GM19035 (cell line): ENCODE data around the gene CDKN3.
"Not testable (repeated sequence)": the region's sequence is repeated elsewhere in the genome, so short reads cannot be mapped to it uniquely, and the experiment has no call there.

Experiments
- ATAC-seq: cut with Tn5 transposase; IDR thresholded peaks from one replicate; pipeline ENCODE4 v1.9.1; 2021; ENCODE audit not compliant: unreplicated experiment

Gene CDKN3

DNA sequence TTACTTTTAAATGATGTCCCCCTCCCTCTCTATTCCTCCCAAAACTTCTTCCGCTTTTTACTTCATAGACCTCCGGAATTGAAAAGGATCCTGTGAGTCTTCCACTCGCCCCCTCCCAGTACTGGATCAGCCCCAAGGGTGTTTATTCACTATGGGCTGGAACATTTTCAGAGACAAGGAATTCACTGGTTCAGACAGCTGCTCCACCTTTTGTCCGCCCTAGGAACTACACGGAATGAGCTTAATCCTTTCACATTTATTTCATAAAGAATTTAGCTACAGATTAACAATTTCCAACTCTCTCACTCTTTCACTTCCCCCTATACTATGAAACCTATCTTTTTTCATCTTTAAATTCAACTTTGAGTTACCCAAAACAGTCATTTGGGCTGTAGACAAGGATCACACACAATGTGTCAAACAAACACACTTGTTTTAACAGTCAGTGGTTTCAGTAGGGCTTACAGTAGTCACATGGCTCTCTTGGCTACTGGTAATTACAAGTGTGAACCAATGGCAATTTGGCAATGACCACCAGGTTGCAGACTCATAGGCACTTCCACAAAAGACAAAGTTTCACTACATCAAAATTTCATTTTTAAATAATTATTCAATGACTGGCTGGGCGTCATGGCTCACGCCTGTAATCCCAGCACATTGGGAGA lies 23.8 kb downstream of the CDKN3 start:
- no peak for ATAC-seq

- no peak for ATAC-seq
These were observed 27.2 kb downstream of the CDKN3 start for GRCh38 chr14:54423991-54424390.

GRCh38 chr14:54424479-54424901 lies 27.7 kb downstream of the CDKN3 start:
- no peak for ATAC-seq

GRCh38 chr14:54425068-54425467 lies 28.3 kb downstream of the CDKN3 start:
- no peak for ATAC-seq

- no peak for ATAC-seq
These were observed 28.9 kb downstream of the CDKN3 start for GRCh38 chr14:54425537-54426274.

DNA sequence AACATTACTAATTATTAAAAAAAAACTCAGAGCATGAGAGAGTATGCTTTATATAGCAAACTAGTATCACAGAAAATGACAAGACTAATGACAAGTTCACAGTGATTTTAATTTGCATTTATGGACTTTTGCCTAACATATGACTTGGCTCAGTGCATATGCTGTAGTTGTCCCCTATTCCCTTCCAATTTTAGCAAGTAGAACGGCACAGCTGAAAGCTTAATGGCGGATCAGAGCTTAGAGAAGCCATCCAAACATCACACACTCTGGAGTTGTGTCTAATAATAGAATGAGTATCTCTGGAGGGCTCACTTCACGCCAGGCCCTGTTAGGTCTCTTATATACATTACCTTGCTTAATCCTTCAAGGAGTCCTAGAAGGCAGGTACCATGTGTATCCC lies 31.1 kb downstream of the CDKN3 start:
- no peak for ATAC-seq

- ATAC-seq = no peak
These were observed 31.7 kb downstream of the CDKN3 start for GRCh38 chr14:54428527-54428926.

DNA sequence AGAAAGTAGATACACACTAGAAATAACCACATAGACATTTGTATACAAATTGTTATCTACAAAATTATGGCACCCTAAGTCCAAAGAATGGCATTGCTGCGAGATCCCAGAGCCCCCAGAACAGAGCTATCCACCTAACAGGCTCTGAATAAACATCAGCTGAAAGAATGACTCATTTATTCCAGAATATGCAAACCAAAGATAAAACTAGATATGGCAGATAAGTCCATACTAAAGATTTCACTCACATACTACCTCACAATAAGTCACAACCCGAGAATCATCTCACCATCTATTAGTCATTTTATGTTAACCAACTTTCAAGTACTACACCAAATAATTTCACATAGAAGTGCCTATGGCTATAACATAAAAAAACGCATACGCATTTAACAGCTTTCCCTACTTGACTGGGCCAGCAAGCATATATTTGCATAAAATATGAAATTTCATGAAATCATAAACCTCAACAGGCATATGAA lies 38.7 kb downstream of the CDKN3 start:
- ATAC-seq = peak; percentile 61

GRCh38 chr14:54437954-54438353 lies 41.1 kb downstream of the CDKN3 start:
- ATAC-seq = not testable (repeated sequence)

DNA sequence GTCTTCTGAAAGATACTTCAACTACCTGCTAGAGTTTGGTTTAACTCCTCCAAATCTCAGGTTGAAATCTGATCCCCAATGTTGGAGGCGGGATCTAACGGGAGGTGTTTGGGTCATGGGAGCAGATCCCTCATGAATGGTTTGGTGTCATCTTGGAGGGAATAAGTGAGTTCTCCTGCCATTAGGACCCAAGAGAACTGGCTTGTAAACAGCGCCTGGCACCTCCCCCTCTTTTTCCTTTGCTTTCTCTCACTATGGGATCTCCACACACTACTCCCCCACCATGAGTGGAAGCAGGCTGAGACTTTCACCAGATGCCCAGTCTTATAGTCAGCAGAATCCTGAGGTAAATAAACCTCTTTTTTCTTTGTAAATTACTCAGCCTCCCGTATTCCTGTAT lies 41.9 kb downstream of the CDKN3 start:
- ATAC-seq = no peak

GRCh38 chr14:54440037-54440436 lies 43.2 kb downstream of the CDKN3 start:
- ATAC-seq = no peak

GRCh38 chr14:54440476-54440872 lies 43.7 kb downstream of the CDKN3 start:
- ATAC-seq = no peak

DNA sequence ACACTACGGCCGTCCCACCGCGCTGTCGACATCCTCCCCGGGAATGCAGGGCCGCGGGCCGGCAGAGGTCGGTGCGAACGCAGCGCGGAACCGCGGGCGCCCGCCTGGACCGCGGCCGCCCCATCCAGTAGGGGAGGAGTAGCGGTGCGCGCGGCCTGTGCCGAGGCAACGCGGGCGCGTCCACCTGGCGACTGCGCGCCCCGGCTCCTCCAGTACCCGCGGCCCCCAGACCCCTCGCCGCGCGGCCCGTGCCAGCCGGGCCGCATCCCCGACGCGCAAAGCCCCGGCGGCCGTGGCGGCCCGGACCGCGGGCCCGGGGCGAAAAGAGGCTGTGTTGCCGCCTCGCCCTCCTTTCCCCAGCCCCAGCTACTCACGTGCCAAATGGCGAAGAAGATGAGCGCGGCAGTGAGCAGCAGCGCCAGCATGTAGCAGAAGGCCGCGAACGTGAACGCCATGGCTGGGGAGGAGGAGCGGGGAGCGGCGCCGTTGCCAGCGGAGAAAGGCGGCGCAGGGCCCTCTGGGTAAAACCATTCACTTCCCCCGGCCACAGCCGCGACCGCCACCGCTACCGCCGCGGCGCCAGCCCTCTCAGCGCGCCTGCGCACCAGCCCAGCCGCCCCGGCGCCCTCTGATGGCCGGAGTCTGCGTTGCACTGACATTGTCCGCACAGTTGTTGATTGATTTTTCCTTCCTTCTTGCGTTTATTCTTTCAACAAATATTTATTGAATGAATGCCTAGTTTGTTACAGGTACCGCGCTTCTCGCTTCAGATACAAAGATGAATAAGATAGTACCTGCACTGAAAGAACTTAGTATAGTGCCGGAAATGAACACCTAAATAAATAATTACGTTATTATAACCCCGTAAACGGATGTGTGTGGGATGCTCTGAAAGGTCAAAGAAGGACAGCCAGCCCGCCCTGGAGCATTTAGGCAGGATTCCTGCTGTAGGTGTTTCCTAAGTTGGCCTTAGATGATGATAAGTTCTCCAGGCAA lies 44.4 kb downstream of the CDKN3 start, which contains the start of gene CNIH1:
Gene CNIH1 (minus strand): TSS at position 502 of the 996 bp plus-strand sequence. CDS start 47 bp downstream, at position 455.
- peak; percentile 94 for ATAC-seq

DNA sequence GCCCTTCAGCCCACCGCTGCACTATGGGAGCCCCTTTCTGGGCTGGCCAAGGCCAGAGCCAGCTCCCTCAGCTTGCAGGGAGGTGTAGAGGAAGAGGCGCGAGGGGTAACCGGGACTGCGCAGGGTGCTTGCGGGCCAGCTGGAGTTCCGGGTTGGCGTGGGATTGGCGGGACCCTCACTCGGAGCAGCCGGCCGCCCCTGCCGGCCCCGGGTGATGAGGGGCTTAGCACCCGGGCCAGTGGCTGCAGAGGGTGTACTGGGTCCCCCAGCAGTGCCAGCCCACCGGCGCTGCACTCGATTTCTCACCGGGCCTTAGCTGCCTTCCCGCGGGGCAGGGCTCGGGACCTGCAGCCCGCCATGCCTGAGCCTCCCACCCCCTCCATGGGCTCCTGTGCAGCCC lies 46.2 kb downstream of the CDKN3 start:
- not testable (repeated sequence) for ATAC-seq

- ATAC-seq = no peak
These were observed 47.2 kb downstream of the CDKN3 start for GRCh38 chr14:54443981-54444380.

DNA sequence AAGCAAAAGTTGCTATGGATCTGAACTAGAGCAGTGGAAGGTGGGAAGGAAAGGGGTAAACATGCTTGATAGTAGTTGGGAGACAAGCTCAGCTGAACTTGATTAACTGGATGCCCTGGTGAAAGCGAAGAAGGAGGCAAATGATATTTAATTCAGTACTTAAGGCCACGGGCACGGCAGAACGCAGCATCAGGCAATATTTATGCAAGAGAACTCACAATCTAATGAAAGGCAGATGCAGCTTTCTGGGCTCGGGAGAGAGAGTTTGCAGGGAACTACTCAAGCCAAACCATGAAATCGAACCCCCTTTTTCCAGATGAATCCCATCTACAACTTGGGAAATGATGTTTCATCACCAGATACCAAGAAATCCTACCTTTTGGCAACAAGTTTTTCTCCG lies 47.9 kb downstream of the CDKN3 start:
- no peak for ATAC-seq

GRCh38 chr14:54446161-54446693 lies 49.4 kb downstream of the CDKN3 start:
- no peak for ATAC-seq

DNA sequence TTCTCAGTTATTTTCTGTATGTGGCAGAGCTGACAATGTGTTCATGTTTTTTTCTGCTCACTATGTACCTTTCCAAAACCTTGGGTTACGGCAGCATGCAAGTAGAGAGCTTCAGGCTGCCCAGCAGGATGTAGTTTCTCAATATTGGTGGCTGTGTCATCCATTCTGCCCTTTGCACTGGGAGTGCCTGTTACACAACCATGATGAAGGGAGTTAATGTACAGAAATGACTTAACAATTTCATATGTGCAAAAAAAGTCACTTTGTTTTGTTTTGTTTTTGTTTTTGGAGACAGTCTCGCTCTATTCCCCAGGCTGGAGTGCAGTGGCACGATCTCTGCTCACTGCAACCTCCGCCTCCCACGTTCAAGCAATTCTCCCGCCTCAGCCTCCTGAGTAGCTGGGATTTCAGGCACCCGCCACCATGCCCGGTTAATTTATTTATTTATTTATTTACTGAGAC lies 50.5 kb downstream of the CDKN3 start:
- no peak for ATAC-seq

DNA sequence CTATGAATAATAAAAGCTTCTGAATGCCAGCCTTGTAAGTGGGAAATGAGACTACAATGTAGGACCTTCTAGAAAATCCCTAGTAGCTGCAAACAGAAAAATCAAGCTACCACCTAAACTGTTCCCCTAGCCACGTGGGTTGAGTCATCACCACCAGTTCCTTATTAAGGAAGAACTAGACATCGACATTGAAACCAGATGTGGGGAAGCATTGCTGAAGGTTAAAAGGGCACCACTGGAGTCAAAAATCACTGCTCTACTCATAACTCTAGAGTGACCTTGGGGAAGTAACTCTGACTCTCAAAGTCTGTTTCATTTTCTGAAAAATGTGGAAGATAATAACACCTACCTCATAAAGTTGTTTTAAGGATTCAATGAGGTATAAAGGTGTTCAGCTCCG lies 53.7 kb downstream of the CDKN3 start:
- ATAC-seq = peak; percentile 59

GRCh38 chr14:54451121-54451601 lies 54.4 kb downstream of the CDKN3 start:
- no peak for ATAC-seq

DNA sequence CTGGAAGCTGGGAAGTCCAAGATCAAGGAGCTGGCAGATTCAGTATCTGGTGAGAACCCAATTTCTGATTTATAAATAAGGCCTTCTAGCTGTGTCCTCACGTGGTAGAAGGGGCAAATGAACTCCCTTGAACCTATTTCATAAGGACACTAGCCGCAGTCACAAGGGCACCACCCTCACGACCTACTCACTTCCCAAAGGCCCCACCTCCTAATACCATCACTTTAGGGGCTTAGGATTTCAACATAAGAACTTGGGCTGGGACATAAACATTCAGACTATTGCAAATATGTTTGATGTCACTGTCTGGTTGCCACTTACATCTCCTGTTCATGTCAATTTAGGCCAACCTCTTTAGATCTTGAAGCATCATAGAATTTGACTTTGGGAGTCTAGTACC lies 55.2 kb downstream of the CDKN3 start:
- ATAC-seq = no peak
